Inferior parietal cortex (tissue), 1 donor: ENCODE data around the gene COL24A1.
"Not testable (repeated sequence)": the region's sequence is repeated elsewhere in the genome, so short reads cannot be mapped to it uniquely, and the experiment has no call there.

Experiments
- DNase-seq: peaks from one replicate; pipeline ENCODE4 v3.0.0-alpha.2; 2016; ENCODE audit errors: extremely low spot score

COL24A1 gene

GRCh38 chr1:85806236-85806965 lies 350.2 kb downstream of the COL24A1 start:
- no peak for DNase-seq

DNA sequence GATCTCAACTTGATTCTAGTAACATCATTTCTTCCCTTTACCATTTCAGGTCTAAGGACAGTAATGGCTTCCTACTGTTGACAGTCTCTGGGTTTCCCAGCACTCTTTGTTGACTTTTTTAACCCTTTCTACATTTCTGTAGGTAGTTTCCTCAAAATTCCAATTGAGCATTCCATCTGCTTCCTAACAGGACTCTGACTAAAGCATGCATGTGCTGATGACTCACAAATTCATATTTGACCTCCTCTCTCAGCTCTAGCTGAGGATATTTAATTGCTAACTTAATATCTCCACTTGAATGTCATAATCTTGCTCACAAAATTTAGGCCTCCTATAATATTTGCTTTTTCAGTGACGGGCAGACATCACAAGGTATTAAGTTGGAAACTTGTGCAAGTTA lies 355.1 kb downstream of the COL24A1 start:
- no peak for DNase-seq

- DNase-seq = no peak
Observed at GRCh38 chr1:85799737-85800136, 356.8 kb downstream of the COL24A1 start.

GRCh38 chr1:85798419-85798818 lies 358.2 kb downstream of the COL24A1 start:
- no peak for DNase-seq

DNA sequence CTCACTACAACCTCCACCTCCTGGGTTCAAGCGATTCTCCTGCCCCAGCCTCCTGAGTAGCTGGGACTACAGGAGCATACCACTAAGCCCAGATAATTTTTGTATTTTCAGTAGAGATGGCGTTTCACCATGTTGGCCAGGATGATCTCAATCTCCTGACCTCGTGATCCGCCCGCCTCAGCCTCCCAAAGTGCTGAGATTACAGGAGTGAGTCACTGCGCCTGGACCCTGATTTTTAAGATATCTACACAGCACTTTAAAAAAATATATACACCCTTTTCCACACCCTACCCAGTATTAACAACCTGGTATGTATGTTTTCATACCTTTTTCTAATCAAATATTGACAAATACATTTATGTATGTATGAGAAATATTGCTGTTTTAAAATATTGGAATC lies 379.6 kb downstream of the COL24A1 start:
- DNase-seq = not testable (repeated sequence)

- no peak for DNase-seq
Observed at GRCh38 chr1:85762804-85763203, 393.8 kb downstream of the COL24A1 start.

DNA sequence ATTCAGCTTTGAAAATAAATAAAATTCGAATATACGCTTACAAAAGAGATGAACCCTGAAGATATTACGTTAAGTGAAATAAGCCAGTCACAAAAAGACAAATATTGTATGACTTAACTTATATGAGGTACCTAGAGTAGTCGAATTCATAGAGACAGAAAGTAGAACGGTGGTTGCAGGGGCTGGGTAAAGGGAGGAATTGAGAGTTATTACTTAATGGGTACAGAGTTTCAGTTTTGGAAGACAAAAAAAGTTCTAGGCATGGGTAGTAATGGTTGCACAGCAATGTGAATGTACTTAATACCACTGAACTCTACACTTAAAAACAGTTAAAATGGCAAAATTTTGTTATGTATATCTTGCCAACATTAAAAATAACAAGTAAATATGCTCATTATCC lies 399.7 kb downstream of the COL24A1 start:
- DNase-seq = no peak

- DNase-seq = no peak
Observed at GRCh38 chr1:85748120-85748519, 408.5 kb downstream of the COL24A1 start.

DNA sequence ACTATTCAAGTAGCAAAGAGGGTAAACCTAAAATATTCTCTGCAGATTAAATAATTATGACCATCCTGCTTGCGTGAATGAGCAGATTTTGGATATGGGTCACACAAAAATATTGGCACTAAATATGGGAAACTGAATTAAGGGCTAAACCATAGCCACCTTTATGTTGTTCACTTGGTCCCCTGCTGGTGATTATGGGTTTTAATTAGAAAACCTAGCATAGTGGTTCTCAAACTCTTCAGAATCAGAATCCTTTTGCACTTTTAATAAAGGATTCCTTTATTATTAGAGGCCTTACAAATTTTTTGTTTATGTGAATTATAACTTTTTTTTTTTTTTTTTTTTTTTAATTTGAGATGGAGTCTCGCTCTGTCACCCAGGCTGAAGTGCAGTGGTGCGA lies 409.8 kb downstream of the COL24A1 start:
- no peak for DNase-seq

DNA sequence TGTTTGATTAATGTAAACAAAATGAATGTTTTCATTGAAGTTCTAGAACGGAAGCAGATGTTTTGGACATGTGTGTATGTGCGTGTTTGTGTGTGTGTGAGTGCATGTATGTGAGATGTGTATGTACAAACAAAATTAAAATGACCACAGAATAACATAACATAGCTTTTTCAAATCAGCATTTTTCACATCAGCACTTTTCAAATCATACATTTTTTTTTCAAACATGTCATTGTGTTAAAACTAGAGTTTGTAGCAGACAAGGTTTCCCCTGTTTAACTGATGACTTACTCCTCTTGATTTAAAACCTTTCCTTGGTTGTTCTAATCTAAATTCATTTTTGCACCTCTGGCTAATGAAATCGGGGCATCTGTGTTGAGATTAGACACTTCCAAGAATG lies 412.8 kb downstream of the COL24A1 start:
- DNase-seq = no peak

GRCh38 chr1:85734931-85735330 lies 421.6 kb downstream of the COL24A1 start:
- DNase-seq = no peak

DNA sequence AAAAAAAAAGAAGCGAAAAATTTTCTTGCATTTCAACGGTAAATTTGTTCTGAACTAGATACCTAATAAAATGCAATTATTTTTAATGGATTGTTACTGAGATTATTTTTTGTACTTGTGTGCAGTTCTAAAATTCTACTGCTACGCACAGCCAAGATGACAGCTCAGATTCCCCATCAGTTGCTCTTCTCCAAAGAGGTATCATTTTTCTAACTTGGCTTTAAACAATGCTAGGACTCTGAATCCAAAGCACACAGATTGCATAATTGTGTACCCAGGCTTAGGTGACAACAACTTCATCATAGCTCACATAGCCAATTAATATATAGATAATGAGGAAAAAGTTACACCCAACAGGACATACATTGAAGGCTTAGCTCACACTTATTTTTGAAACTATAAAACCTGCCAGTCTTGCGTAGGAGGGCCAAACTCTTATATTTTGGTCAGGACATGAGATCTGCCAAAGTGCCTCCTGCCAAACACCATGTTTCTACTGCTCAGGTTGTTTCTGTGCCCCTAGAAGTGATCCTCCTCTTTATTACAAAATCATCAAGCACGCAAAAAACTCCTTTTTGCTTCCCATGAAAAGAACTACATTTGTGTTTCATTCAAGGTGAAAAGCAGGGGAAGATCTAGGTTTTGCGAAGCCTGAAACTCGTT lies 437.8 kb downstream of the COL24A1 start:
- no peak for DNase-seq

DNA sequence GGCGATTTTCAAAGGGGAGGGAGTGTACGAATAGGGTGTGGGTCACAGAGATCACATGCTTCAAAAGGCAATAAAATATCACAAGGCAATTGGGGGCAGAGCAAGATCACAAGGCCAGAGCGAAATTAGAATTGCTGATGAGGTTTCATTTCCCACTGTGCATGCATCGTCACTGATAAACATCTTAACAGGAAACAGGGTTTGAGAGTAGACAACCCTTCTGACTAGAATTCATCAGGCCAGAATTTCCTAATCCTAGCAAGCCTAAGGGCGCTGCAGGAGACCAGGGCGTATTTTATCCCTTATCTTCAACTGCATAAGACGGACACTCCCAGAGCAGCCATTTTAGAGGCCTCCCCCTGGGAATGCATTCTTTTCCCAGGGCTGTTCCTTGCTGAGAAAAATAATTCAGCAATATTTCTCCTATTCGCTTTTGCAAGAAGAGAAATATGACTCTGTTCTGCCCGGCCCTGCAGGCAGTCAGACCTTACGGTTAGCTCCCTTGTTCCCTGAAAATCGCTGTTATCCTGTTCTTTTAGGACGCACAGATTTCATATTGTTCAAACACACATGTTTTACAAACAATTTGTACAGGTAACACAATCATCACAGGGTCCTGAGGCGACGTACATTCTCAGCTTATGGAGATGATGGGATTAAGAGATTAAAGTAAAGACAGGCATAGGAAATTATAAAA lies 442.0 kb downstream of the COL24A1 start:
- not testable (repeated sequence) for DNase-seq

DNA sequence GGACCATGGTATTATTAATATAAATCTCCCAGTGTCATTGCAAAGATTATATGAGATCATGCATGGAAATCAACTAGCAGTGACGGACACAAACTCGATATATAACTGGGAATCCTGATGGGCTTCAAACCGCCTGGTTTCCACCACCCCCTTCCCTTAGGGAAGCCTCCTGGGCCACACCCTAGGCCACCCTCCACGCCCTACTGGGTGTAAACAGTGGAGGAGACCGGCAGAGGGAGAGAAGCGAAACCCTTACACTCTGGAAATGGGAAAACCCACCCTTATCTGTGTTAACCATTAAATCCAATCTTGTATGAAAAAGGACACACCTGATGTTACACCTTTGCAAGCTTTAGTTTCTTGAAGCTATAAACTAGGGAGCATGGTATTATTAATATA lies 447.7 kb downstream of the COL24A1 start:
- DNase-seq = peak; percentile 14

GRCh38 chr1:85707990-85708828 lies 448.4 kb downstream of the COL24A1 start, which contains the start of gene ZNHIT6:
Gene ZNHIT6 (minus strand): TSS chr1:85708433. CDS start chr1:85708284, 149 bp downstream.
- peak; percentile 93 for DNase-seq

- no peak for DNase-seq
Observed at GRCh38 chr1:85707267-85707989, 449.1 kb downstream of the COL24A1 start.

GRCh38 chr1:85705940-85706339 lies 450.6 kb downstream of the COL24A1 start:
- no peak for DNase-seq

- no peak for DNase-seq
Observed at GRCh38 chr1:85700422-85700821, 456.1 kb downstream of the COL24A1 start.

DNA sequence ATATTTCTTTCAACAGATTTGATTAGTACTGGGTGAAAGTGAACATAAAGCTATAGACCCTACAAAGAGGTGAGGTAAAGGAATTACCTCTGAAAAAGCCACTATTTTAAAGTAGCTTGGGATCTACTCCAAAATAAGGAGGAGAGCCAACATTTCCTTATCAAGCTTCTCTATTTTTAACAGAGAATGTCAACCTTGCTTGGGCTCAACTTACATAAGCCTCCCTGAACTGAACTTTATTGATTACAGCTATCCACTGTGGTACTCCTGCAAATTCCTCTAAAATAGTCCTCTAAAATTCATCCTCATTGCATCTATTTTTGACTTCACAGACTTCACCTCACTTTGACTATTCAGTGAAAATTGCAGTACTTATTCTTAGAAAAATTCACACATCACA lies 458.7 kb downstream of the COL24A1 start:
- no peak for DNase-seq

DNA sequence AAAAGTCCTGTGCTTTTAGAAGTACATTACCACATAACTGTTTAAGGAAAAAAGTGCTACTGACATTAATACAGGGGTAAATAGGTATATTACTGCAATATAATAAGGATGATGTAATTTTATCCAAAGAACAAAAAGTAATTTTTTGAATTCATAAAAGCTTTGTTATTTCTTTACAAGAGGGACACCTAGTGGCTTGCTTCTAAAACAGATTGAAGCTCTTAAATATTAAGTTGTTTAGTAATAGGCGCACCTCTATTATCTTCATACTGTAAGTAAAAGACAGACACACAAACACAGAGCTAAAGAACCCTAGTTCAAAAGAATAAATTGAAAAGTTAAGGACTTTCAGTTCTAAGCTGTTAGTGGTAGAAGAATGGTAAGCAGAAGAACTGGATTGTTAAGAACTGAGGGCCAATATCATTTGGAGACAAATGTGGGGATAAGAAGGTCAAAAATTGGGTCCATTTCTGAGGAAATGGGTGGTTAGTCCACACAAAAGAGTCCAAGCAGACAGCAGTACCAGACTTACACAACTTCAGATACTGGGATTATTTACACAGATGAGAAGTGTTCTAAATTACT lies 463.8 kb downstream of the COL24A1 start:
- peak; percentile 57 for DNase-seq
